PFSK-1 (cell line): ENCODE results near the gene DCUN1D4.

Experiments used
- FOXP2 ChIP-seq: optimal IDR thresholded peaks from 2 replicates; pipeline ENCODE3; 2011; ENCODE audit warnings: borderline replicate concordance, control low read depth, inconsistent platforms; ENCODE audit not compliant: insufficient read depth; ENCODE audit errors: extremely low read length, extremely low read depth
- POLR2AphosphoS5 ChIP-seq: IDR thresholded peaks from 2 replicates; pipeline ENCODE4 v1.6.1; 2012; ENCODE audit warnings: low read depth, mild to moderate bottlenecking, control low read depth, low read length, moderate library complexity
- REST ChIP-seq, 2 experiments: IDR thresholded peaks; 2 replicates each; pipeline versions ENCODE4 v1.6.1 to v1.8.0; 2011 to 2012; ENCODE audit warnings: low read depth in 2 of 2, low read length in 2 of 2, control low read depth in 1 of 2, inconsistent platforms in 1 of 2, mild to moderate bottlenecking in 1 of 2, moderate library complexity in 1 of 2; ENCODE audit not compliant: insufficient read depth in 1 of 2
- SIN3A ChIP-seq: IDR thresholded peaks from 2 replicates; pipeline ENCODE4 v1.6.1; 2012; ENCODE audit warnings: mild to moderate bottlenecking, low read length, moderate library complexity, borderline replicate concordance; ENCODE audit not compliant: insufficient read depth
- TAF1 ChIP-seq: IDR thresholded peaks from 2 replicates; pipeline ENCODE4 v1.6.1; 2012; ENCODE audit warnings: low read length, control low read depth, borderline replicate concordance; ENCODE audit not compliant: insufficient read depth

DCUN1D4 gene

GRCh38 chr4:51942108-51942832 is 99.3 kb downstream of the DCUN1D4 start:
- TF ChIP-seq POLR2AphosphoS5: no peak
- TF ChIP-seq SIN3A: no peak
- TF ChIP-seq FOXP2: no peak
- no peak for TF ChIP-seq REST (IDR thresholded peaks at IDR 0.05; ENCODE audit: insufficient read depth in 1 of 2, low read depth in 2 of 2, low read length in 2 of 2)
- TF ChIP-seq TAF1: no peak

GRCh38 chr4:51942833-51943215 is 99.9 kb downstream of the DCUN1D4 start:
- TF ChIP-seq POLR2AphosphoS5 (no peak), FOXP2 (no peak), REST (IDR thresholded peaks at IDR 0.05; ENCODE audit: insufficient read depth in 1 of 2, low read depth in 2 of 2, low read length in 2 of 2) (no peak), TAF1 (no peak), SIN3A (no peak)

- no peak for TF ChIP-seq TAF1
- no peak for TF ChIP-seq REST (IDR thresholded peaks at IDR 0.05; ENCODE audit: insufficient read depth in 1 of 2, low read depth in 2 of 2, low read length in 2 of 2)
- TF ChIP-seq SIN3A: no peak
- no peak for TF ChIP-seq POLR2AphosphoS5
- no peak for TF ChIP-seq FOXP2
Observed at GRCh38 chr4:51943221-51943620, 100.3 kb downstream of the DCUN1D4 start.

- TF ChIP-seq POLR2AphosphoS5: no peak
- no peak for TF ChIP-seq FOXP2
- TF ChIP-seq SIN3A: no peak
- TF ChIP-seq TAF1: no peak
- TF ChIP-seq REST (IDR thresholded peaks at IDR 0.05; ENCODE audit: insufficient read depth in 1 of 2, low read depth in 2 of 2, low read length in 2 of 2): no peak
Observed at GRCh38 chr4:51958199-51958968, 115.4 kb downstream of the DCUN1D4 start.

- TF ChIP-seq SIN3A (no peak), REST (IDR thresholded peaks at IDR 0.05; ENCODE audit: insufficient read depth in 1 of 2, low read depth in 2 of 2, low read length in 2 of 2) (no peak), FOXP2 (no peak), POLR2AphosphoS5 (no peak), TAF1 (no peak)
Observed at GRCh38 chr4:51960486-51960885, 117.5 kb downstream of the DCUN1D4 start.
